ENCODE results near the gene KIF5A.

- no peak for TF ChIP-seq CTCF (conservative IDR thresholded peaks at IDR 0.05)
- TF ChIP-seq ZFX (IDR thresholded peaks at IDR 0.05), result no peak
Measured at GRCh38 chr12:57574795-57575194, 25.0 kb downstream of the KIF5A start.

Data from C4-2B (cell line).